ENCODE data around the gene CRYZL1. TPM values are rescaled to one million over a fixed set of nuclear protein-coding genes. Genes with fewer than 3 reads are reported as not detected.
A peak's percentile ranks its signal among the peaks of the same experiment; 100 is the strongest.

CRYZL1 gene
- total and polyA plus RNA-seq, 2 of the 8 experiments (the other 6 are each of a cell fraction or from before 2014, with no cell fraction given): 15.6 to 15.8 TPM

DNA sequence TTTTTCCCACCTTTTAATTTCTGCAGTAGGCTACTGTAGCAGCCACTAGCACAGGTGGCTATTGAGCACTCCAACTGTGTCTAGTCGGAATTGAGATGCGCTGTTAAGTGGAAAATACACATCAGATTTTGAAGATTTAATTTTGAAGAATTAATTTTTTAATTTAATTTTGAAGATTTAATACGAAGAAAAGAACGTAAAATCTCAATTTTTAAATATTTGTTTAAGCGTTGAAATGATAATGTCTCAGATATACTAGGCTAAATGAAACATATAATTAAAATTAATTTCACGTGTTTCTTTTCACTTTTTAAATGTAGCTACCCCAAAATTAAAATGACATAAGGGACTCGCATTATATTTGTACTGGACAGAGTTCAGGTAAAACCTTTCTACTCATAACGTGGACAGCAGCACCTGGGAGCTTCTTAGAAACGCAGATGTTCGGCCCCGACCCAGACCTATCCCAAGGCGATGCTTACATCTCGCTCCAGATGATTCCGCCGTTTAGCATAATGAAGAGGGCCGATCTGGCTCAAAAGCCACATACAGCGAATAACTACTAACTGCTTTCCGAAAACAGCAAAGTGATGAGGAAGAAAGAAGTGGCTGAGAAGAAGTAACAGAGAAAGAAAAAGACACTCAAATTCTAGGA is 717 bp downstream of the CRYZL1 start:
- no peak overlapping the region for H2BK15ac ChIP-seq (ENCODE audit: low read length)
- peak overlapping the region; percentile 47; the same call in 1 of the 2 replicates for H2AFZ ChIP-seq (ENCODE audit: low read length)
- H3K4me1 ChIP-seq (replicated peaks in 1 of 4; ENCODE audit: control insufficient read depth in 3 of 4, insufficient read depth in 4 of 4, low read length in 3 of 4): peaks cover 0 to 4% (median 0%) of the 10 kb centered on the region in 4 experiments; a peak in 2 of 7 replicates
- H2BK120ac ChIP-seq (replicated peaks; ENCODE audit: low read depth, low read length): peak overlapping the region; percentile 45
- ChIA-PET CTCF (ENCODE audit: partially characterized antibody) (no interaction called here), POLR2A (ENCODE audit: partially characterized antibody) (interaction anchor here (0.8 to 1.4 kb wide), 5 partner anchors 11 to 484 kb away, joined by 3 to 5 read pairs (median 3); partner anchors contain the start of genes DONSON and SON)
- peak overlapping the region in 3 of 4 experiments; percentile 86 to 92 (median 88); a peak in 5 of 7 replicates for H3K9ac ChIP-seq (replicated peaks in 1 of 4; ENCODE audit: extremely low read depth in 1 of 4, low read depth in 3 of 4, low read length in 3 of 4)
- H3K4me3 ChIP-seq (ENCODE audit: extremely low read depth in 1 of 4, insufficient read depth in 2 of 4, low read depth in 3 of 4, low read length in 4 of 4): peak overlapping the region; percentile 45 to 87 (median 80)
- no peak overlapping the region for H4K8ac ChIP-seq (ENCODE audit: extremely low read depth, insufficient read depth, low read length)
- H3K4ac ChIP-seq (replicated peaks; ENCODE audit: insufficient read length, low read depth, low read length): no peak overlapping the region
- H3K36me3 ChIP-seq (ENCODE audit: control insufficient read depth in 2 of 4, insufficient read depth in 4 of 4, low read length in 3 of 4): no peaks in the 10 kb centered on the region
- H3K23me2 ChIP-seq (ENCODE audit: low read depth, low read length): peaks cover 9% of the 10 kb centered on the region
- peak overlapping the region; percentile 82 for H3K27ac ChIP-seq (ENCODE audit: low read depth, low read length)
- no peaks in the 10 kb centered on the region for H3K9me3 ChIP-seq (ENCODE audit: insufficient read depth in 2 of 2, low read depth in 1 of 2, low read length in 1 of 2)
- WGBS, 2 experiments (ENCODE audit: extremely low coverage in 1 of 2, insufficient coverage in 1 of 2, insufficient read length in 1 of 2, insufficient replicate concordance in 2 of 2, low coverage in 1 of 2, low lambda C conversion rate in 2 of 2, missing lambda C conversion rate in 1 of 2): 26 to 100% methylated on average over 2 to 18 of the region's 18 CpGs
- H2AK5ac ChIP-seq (ENCODE audit: low read depth, low read length): no peak overlapping the region
- H4K5ac ChIP-seq (ENCODE audit: insufficient read length, low read depth, low read length): peak overlapping the region; percentile 57
- H3K79me2 ChIP-seq (ENCODE audit: control insufficient read depth in 1 of 2, insufficient read depth in 2 of 2, low read length in 2 of 2): peaks cover 17 to 42% of the 10 kb centered on the region in 2 experiments
- H3K18ac ChIP-seq (ENCODE audit: extremely low read depth, low read length): no peak overlapping the region
- H3K23ac ChIP-seq (ENCODE audit: insufficient read length): no peak overlapping the region
- H2BK20ac ChIP-seq (ENCODE audit: low read length): no peak overlapping the region
- H3K79me1 ChIP-seq (ENCODE audit: low read depth, low read length): 0 out of 2 replicates have a peak, but pooled peaks cover 3% of the 10 kb centered on the region
- no peak for DNase-seq (ENCODE audit: low read depth in 1 of 2, low spot score in 2 of 2)
- no peaks in the 10 kb centered on the region for H3K27me3 ChIP-seq (replicated peaks in 1 of 4; ENCODE audit: control insufficient read depth in 3 of 4, extremely low read depth in 1 of 4, insufficient read depth in 3 of 4, low read length in 3 of 4)
- FAIRE-seq: no peak
- H3K4me2 ChIP-seq (ENCODE audit: insufficient read depth in 1 of 2, low read depth in 2 of 2, low read length in 2 of 2): peak overlapping the region; percentile 84 to 94
- no peak overlapping the region for H4K91ac ChIP-seq (replicated peaks; ENCODE audit: insufficient read length, low read length)
- H2BK5ac ChIP-seq (ENCODE audit: low read depth, low read length): no peak overlapping the region
- peak overlapping the region; percentile 73 for H3K56ac ChIP-seq (replicated peaks; ENCODE audit: insufficient read length, low read depth, low read length)
- peaks cover 0 to 14% of the 10 kb centered on the region in 2 experiments for H4K20me1 ChIP-seq (replicated peaks in 1 of 2; ENCODE audit: control insufficient read depth in 1 of 2, insufficient read depth in 2 of 2, low read length in 2 of 2)
- no peak overlapping the region for H3K14ac ChIP-seq (ENCODE audit: insufficient read length)
- H2BK12ac ChIP-seq (ENCODE audit: low read depth, low read length): 0 out of 2 replicates have a peak overlapping the region, but pooled peaks have one; percentile 50

All from H1 (cell line).